Measurements from ENCODE around the gene TSPAN4. TPM values are rescaled to one million over a fixed set of nuclear protein-coding genes. Genes with fewer than 3 reads are reported as not detected.
A peak's percentile ranks its signal among the peaks of the same experiment; 100 is the strongest.

The TSPAN4 gene
- total and polyA plus RNA-seq, 9 of the 15 experiments (the other 6 are each of a cell fraction or from before 2014, with no cell fraction given): 0.07 to 31.0 (median 15.7) TPM

GRCh38 chr11:809287-810039 is 33.2 kb upstream of the TSPAN4 start, which contains the start of gene RPLP2 (continued):
- TF ChIP-seq TRIM25 (IDR thresholded peaks at IDR 0.05; ENCODE audit: borderline replicate concordance): no peak
- no peak for TF ChIP-seq PHF21A (IDR thresholded peaks at IDR 0.05; ENCODE audit: borderline replicate concordance, low read depth)
- peak; percentile 96 for TF ChIP-seq PRPF4 (IDR thresholded peaks at IDR 0.05; ENCODE audit: insufficient read depth, low read depth, low read length, poor library complexity, severe bottlenecking)
- peak; percentile 87 for TF ChIP-seq POLR2B (IDR thresholded peaks at IDR 0.05; ENCODE audit: low read depth, partially characterized antibody)
- peak; percentile 94 for TF ChIP-seq VEZF1 (CRISPR knock-in tag; IDR thresholded peaks at IDR 0.05)
- peak; percentile 99 for TF ChIP-seq MTA1 (IDR thresholded peaks at IDR 0.05; ENCODE audit: borderline replicate concordance)
- TF ChIP-seq RERE (CRISPR knock-in tag; IDR thresholded peaks at IDR 0.05; ENCODE audit: borderline replicate concordance): no peak
- TF ChIP-seq PHB2 (IDR thresholded peaks at IDR 0.05; ENCODE audit: low read depth): no peak
- peak; percentile 83 for TF ChIP-seq NR3C1 (CRISPR knock-in tag; IDR thresholded peaks at IDR 0.05)
- no peak for TF ChIP-seq MTF1 (CRISPR knock-in tag; IDR thresholded peaks at IDR 0.05; ENCODE audit: borderline replicate concordance)
- no peak; the same call in 1 of the 2 replicates for TF ChIP-seq SOX6 (IDR thresholded peaks at IDR 0.05)
- TF ChIP-seq ZHX1 (conservative IDR thresholded peaks at IDR 0.05; ENCODE audit: low read length): no peak
- no peak for TF ChIP-seq ARID3A (IDR thresholded peaks at IDR 0.05; ENCODE audit: borderline replicate concordance, low read depth, low read length)
- TF ChIP-seq CBFA2T3 (IDR thresholded peaks at IDR 0.05): no peak

Data from K562 (cell line).